DMS53 treated with DMSO at 0.1 percent for 48 hours (cell line): Measurements from ENCODE around the gene C1orf53.

Experiments used
- DNase-seq: peaks from one replicate; lab custom pipeline; 2025; ENCODE audit not compliant: unreplicated experiment; lab: John Stamatoyannopoulos, UW

C1orf53 gene

DNA sequence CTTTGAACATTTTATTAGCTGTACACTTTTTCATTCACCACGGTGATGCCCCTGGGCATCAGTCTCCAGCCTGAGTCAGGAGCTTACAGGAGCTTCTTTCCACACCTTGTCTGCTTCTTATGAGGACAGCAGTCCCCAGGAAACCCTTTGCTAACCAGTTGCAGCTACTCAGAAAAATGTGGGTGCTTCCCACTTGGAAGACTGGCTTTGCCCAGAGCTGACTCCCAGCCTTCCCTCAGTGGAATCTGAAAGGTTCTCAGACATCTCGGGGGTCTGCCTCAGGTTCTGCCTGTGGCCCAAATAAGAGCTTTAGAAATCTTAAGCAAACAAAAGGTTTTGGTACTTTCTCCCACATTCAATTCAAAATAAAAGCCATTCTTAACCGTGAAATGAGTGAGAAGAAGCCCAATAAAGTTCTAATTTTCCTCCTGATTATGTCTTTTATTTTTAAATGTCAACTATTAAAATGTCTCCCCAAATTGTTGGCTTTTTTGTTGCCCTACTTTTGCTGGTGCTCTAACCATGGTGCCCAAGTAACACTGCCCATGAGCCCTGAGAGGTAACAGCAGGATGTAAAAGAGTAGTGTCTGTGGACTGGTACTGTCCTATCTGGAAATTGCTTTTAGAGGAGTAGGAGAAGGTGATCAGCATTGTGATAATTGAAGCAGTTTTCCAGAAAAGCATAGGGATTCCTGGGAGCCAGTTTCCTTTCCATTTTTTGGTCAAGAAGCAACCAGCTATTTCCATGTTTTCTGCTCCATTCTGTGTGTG lies 5.6 kb downstream of the C1orf53 start:
- DNase-seq = no peak

DNA sequence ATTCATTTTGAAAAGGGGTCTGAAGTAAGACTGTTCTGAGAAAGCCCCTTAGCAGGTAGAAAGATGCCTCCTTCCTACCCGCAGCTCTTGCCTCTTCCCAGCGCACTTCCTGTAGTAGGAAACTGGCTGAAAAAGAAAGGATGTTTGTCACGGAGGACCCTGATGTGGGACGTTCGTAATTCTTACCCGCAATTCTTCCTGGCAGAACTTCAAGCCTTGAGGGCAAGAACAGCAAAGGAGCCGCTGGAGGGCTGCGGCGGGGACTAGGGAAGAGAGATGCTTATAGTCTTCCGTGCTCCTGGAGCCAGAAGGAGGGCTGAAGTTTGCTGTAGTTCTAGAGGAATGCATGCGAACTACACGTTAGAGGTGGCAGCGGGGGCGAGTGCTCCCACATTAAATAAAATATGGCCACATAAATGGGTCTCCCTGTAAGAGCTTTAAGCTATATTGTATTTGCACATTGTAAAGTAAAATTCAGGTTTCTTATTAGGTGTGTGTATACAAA lies 6.3 kb downstream of the C1orf53 start:
- DNase-seq = no peak

DNA sequence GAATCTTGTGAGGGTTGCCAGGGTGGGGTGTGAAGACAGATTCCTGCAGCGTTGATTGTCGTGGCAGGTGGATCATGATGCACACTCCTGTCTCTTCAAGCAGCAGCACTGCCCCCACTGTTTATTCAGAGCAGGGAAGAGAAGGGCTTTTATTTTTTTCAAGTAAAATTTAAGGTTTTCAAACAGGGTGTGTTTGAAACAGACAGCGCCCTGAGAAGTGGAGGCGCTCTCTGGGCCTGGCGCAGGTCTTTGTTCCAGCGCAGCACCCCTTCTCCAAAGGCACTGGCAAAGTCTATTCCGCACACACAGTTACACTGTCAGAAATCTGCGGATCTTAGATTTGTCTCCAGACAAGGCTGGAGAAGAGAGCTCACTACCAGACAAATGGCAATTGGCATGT lies 7.0 kb downstream of the C1orf53 start:
- no peak for DNase-seq

DNA sequence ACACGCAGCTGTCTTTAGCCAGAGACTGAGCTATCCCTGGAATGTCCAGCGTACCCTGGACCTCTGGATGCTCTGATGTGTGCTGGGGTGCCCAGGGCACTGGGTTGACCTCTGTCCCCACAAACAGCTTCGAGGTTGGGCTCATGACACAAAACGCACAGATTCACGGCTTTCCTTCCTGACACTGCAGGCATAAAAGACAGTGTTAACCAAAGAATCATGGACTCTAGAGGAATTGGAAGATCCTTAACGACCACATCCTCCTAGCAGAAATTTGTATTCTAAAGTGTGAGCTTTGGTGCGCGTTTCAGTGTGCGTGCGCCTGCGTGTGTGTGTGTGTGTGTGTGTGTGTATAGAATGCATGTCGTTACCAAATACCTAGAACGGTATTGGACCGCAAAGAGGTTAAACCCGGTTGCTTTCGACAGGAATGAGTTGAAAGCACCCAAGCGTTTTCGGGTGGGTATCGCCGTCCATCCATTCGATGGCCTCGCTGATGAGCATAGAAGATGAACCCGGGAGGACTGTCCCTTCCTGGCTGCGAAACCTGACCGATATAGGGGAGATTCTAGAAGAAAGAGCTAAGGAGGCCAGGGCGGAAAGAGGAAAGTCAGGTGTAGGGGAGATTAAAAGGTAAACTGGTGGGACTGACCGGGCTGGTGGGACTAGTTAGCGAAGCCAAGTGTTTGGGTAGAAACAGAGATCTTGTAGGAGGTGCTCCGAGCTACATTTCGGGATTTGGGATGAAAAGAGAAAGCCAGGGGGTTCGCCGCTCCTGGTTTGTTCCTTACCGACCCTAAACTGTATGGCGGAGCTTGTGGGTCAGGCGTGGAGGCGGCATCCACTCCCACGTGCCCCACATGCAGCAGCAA lies 7.9 kb downstream of the C1orf53 start:
- DNase-seq = no peak

DNA sequence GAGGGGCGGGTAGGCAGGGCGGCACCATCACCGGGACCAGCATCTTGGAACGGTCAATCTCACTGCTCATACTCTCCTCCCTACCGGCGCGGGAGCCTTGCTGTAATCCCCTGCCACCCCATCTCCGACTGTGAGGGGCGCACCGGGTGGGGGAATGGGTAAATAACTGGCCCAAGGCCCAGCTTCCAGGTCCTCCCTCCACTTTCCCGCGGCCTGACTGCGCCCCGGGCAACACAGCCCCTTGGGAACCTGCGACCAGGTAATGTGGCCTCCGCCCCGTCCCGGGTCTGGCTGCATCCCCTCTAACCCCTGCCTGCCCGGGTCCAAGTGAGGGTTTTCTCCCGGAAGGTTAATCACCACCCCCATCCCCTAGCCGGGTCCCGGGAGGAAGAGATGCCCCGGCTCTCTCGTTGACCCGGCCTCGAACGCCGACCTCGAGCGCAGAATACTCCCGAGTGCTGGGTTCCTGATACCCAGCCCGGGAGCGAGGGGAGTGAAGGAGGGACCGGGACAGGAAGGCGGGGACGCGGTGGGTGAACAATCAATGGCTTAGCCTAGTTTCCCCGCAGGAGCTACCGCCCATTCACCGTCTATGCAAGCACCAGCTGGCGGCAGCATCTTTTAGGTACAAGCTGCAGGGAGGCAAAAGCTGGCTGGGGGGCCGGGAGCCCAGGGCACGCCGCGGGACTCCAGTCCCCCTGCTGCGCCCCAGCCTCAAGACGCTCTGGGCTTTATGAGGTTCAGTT lies 8.9 kb downstream of the C1orf53 start:
- no peak for DNase-seq

DNA sequence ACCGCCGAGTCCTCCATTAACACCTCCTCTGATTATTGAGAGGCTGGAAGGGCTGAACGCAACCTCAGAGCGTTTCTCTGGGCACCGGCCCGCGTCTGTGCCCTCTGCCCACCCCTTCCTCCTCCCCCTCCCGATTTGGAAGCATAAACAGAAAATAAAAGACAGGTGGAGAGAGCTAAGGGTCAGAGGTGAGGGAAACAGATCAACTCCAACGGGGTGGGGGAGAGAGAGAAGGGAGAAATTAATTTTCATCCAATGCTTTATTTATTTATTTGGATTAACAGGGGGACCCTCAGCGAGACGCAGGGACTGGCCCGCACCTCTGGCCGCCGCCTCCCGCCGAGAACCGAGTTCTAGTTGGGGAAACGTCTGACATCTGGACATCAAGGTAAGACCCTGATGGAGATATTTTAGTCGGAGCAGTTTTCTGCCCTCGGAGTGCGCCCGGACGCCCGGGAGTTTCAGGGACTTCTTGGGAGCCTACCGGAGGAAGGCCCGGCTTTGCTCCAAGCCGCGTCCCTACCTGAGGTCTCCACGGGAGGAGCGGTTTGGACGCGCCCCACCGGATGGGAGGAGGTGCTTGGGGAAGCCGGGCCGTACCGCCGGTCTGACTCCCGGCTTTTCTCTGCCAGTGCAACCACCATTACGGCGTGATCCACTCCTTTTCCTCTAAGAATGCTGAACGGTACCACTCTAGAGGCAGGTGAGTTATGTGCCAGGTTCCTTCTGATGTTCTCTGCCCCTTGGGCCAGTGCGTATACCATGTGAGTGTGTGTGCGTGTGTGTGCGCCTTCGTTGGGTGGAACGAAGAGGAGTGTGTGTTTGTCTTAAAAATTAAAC lies 9.6 kb downstream of the C1orf53 start:
- DNase-seq = peak; percentile 8

DNA sequence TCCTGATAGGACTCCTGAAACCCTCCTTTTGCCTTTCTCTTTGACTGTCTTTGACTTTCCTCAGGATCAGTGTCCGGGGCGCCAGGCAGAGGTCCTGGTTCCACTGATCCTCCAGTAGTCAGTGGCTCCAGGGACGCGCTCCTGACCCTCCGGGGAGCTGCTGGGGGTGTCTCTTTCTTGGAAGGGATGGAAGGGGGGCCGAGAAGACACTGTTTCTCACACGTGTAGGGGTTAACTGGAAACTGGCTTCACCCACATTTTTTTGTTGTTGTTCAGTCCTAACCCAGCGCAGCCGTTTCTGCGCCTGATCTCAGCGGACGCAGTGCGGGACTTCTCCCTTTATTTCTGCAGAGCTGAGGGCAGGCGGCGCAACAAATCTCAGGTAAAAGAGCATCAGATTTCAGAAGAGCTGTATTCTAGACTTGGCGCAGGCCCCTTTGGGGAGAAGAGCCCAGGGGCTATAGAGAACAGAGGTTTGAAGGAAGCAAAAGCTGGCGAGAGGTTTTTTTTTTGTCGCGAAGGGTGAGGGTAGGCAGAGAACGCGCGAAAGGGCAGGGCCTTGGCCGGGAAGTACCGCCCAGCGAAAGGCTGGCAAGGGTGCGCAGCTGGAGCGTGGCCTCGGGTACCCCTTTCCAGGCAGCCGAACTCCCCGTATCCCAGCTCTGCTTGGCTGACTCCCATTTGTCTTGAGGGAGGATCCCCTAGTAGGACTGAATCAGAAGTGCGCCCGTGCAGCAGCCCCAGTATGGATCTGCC lies 10.5 kb downstream of the C1orf53 start:
- DNase-seq = no peak

DNA sequence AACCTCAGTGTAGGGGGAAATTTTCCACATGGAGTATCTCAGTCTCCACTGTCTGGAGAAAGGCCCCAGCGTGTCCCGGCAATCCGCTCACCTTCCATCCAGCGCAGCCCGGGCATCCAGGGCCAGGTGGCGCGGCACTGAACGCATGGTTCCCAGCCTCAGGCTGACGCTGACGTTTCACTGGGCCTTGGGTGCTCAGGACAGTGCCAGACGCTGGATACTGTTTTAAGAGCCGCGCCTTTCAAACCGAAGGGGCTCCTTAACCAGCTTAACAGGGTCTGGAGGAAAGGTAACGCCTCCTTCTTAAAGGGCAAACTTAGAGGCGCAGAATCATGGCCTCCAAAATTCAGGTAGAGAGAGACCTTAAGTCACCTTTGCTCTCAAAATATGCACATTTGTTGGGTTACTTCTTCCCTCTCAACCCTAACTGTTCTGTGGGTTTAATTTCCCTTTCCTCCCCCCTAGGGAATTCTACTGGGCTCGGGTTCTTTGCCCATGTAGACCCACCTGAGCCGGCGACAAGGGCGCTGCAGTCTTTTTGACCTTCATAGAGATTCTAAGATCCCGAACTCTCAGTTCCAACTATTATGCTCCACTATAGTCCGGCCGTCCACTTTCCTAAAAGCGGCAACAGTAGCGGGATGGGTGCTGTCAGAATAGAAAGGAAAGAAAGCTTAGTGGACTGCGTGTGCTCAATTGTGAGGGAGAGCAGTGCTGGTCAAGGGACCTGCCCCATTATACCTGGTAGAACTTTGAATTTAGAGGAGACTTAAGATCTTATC lies 11.3 kb downstream of the C1orf53 start:
- no peak for DNase-seq

DNA sequence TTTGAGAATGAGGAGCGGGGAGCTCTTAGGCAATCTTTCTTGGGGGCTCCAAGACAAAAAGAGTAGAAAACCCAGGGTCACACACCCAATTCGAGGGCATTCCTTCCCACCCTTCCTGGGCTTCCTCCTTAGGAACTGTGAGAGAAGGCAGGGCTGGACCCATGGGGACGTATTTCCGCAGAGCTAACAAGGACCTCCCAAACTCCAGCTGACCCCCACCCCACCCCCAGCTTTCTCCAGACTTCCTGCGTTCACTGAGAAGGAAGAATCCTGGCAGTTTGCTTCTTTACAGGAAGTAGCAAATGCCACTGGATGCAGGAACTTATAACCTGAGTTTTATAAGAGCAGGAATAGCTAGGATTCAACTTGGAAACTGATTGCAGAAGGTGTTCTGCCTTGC lies 12.1 kb downstream of the C1orf53 start:
- DNase-seq = no peak

DNA sequence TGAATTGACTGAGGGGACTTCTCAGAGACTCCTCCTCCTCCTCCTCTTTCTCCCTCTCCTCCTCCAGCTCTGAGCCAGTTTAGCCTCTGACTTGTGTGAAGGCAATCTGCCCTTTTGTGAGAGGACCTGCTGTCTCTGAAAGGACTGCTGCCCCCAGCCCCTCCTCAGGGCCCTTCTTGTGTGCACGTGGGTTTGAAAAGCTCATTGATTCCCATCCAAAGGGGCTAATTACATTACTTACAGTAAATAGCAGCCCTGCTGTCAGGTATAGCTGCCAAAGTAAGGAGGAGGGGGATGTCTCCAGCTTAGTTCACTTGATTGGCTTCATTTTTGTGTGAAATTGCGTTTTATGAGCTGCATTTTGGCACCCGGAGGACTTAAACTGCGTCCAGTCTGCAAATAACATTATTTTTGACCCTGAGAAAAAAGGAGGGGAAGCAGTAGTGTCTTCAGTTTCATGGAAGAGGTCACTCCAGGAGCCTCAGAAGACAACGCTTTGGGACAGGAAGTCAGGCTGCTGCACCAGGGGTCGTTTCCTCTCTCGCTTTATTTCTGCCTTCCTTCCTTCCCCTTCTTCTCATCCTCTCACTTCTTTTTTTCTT lies 12.9 kb downstream of the C1orf53 start:
- no peak for DNase-seq

DNA sequence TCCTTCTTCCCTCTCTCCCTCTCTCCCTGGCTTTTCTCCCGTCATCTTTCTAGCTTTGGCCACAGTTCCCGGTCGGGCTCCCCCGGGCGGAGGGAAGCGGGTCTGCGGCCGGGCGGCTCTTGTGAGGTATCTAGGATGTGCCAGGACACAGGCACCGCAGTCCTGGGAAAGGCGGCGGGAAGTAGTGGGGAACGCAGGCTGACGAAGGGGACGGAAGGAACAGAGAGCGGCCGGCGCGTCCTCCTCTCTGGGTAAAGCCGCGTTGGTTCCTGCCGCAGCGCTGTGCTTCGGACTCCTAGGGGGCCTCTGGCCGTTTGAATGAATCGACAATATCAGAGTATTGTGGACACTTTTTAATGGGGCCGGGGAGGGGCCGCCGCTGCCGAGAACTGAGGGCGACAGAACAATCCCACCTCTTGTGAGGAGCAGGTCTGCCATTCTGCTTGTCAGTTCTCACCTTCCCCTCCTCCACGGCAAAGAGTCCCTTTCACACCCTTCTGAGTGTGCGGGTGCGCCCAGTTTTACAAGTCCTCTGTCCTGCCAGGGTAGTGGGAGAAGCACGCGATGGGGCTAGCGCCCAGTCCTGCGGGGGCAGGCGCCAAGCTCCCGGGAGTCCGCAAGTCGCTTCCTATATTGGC lies 13.6 kb downstream of the C1orf53 start:
- peak; percentile 62 for DNase-seq

DNA sequence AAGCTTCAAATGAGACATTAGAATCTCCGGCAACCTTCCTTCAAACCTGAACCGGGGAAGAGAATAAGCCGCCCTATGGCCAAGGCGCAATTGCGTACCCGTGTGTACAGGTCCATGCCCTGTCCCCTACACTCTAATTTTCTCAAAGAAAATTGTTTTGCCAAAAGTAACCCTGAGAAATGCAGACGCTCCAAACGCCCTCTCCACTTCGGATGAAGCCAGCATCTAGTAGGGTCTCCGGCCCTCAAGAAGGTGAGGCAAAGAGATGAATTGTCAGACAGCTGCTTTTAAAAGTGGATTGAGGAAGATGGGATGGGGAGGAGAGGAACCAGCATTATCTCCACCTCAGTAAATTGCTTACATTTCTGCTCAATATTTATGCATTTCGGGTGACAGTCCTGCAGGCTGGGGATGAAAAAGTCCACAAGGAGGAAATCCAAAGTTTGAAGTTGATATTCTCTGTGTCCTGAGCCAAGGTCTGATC lies 14.1 kb downstream of the C1orf53 start:
- peak; percentile 16 for DNase-seq

DNA sequence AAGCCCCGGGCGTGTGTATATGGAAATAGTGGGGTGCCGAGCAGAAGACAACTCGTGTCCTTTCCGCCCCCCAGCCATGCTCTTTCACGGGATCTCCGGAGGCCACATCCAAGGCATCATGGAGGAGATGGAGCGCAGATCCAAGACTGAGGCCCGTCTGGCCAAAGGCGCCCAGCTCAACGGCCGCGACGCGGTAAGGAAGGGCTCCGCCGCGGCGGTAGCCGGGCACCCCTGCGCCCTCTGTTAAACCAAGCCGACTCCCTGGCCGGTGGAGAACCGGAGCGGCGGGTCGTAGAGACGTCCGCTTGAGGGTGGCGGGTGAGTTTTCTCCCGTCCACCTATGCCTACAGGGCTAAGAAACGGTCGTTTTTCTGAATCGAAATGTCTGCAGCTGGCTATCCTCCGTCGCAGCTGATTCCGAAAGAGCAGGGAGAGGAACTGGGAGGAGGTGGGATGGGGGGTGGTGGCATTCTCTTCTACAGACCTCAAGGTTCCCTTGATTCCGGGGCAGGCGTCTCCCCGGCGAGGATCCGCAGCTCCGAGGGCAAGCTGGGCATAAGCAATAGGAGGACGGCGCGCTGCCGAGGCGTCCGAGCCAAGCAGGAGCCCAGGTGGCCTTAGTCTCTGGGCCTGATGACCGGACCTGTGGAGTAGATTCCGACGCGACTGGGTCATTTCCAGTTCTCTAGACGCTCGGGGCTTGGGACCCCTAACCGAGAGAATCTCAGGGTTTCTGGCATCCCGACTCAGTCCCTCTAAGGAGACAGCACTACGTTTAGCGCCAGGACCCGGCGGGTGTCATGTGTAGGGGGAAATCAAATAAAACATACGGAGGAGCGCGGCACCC lies 15.6 kb downstream of the C1orf53 start:
- peak; percentile 26 for DNase-seq

DNA sequence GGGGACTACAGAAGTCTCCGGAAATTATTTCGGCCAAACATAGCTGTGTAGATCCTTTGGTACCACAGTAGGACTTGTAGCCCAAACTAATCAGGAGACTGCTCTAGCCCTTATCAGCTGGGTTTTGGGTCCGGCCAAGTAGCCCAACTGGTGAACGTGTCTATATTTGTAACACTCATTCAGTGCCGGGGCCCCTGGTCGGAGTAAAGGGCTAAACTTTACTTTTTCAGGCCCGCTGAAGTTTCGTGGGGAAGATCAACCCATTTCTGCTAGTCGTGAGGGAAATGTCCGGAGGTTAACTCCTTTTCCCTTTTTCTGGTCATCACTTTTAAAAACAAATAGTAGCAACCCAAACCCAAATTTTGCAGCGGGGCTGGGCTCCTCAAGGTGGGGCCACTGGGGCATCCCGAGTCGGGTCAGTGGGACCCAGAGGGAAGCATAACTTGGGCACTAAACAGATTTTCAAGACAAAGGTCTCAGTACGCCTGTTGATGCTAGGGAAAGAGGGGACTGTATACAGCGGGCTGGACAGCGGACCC lies 16.4 kb downstream of the C1orf53 start:
- DNase-seq = no peak

DNA sequence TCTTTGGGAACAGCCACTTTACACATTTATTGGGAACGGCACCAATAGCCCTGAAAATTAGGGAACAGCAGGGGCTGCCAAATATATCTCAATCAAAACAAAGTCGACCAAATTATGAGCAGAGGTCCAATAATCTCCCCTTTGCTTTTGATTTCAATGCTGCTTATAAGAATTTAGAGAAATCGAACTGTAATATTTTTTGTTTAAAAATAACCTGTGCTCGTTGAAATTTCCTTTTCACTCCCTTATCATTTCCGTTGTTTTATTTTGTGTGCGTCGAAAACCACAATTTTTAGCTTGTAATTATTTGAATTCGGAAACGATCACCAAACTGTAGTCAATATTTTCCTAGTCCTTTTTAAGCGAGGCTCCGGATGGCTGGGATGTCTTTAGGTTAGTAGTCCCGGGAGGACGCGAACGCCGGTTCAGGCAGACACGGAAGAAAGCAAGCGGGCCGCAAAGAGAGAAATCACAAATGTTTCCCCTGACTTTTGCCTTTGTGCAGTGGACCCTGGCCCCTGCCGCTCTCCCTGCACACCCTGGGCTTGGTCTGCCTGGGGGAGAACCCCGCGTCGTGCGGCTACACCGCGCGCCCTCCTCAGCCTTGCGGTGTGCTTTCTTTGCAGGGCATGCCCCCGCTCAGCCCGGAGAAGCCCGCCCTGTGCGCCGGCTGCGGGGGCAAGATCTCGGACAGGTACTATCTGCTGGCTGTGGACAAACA lies 17.1 kb downstream of the C1orf53 start:
- DNase-seq = no peak

DNA sequence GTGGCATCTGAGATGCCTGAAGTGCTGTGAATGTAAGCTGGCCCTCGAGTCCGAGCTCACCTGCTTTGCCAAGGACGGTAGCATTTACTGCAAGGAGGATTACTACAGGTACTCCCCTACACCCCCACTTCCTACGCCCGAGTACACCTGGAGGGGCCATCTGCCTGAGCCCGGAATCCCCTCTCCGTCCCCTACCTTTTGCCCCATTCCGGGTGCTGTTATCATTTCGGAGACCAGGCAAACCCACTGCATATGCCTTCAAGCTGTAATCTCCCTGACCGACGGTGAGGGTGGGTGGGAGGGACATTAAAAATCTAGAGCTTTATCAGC lies 17.6 kb downstream of the C1orf53 start:
- DNase-seq = no peak
